Measurements from ENCODE around the gene PIGU. TPM values are rescaled to one million over a fixed set of nuclear protein-coding genes. Genes with fewer than 3 reads are reported as not detected.

PIGU gene
- total and polyA plus RNA-seq, 9 of the 15 experiments (the other 6 are each of a cell fraction or from before 2014, with no cell fraction given), result 6.5 to 100 (median 28.1) TPM

GRCh38 chr20:34704177-34705007, 27.5 kb upstream of the PIGU start, which contains the start of gene TP53INP2 (continued):
- TF ChIP-seq ZNF584 (CRISPR knock-in tag; IDR thresholded peaks at IDR 0.05; ENCODE audit: low read depth) (0 out of 2 replicates have a peak, but pooled peaks have one; percentile 66), TAF1 (IDR thresholded peaks at IDR 0.05; ENCODE audit: control insufficient read depth, extremely low read depth, insufficient read depth, low read length, severe bottlenecking) (peak; percentile 11), NR2C2 (CRISPR knock-in tag; IDR thresholded peaks at IDR 0.05) (no peak), NR2C2 (tag; IDR thresholded peaks at IDR 0.05) (peak; percentile 86), ZNF778 (CRISPR knock-in tag; IDR thresholded peaks at IDR 0.05) (no peak), RBFOX2 (IDR thresholded peaks at IDR 0.05; ENCODE audit: low read depth, low read length) (peak; percentile 78)

DNA sequence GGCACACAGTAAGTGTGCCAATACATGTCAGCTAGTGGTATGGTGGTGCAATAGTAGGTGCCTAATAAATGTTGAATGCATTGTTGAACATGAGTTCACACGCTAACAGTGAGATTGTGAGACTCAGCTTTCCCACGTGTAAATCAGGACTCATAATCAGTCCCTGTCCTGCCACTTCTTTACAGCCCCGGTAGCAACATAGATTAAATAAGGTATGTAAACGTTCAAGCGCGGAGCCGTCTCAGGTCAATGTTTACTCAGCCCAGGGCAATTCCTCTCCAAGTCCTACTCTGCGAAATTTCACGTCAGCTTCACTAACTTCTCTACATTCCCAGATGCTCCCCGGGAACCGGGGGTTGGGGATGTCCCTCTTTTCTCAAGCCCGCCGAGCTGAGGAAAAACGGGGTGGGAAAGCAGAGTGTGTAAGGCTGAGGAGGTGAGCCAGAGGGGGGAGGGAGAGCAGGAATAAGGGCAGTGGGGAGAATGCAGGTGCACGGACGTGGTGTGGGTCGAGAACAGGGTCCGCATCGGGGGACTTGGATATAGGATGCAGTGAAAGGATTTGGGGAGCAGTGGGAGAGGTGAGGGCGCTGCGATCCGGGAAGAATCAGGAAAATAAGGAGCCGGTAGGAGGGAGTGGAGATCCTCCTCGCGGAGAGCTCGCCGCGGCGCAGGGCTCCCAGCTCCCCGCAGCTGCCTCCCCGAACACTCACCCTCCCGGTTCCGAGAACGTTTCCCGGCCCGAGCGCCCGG, 26.7 kb upstream of the PIGU start:
- intact Hi-C loops (cut with micrococcal nuclease), result loop anchor here (1.0 kb wide), 1 partner anchor 166 kb away; no protein-coding TSS in a partner anchor
- WGBS (ENCODE audit: insufficient coverage, low coverage, missing lambda C conversion rate), result under 1% methylated on average over 38 of the region's 38 CpGs
- Histone ChIP-seq H3K9me1 (ENCODE audit: control insufficient read depth, insufficient read depth, low read length) (no peaks in the 10 kb centered on the region), H3K9me3 (replicated peaks; ENCODE audit: control insufficient read depth, insufficient read depth, low read depth, low read length) (no peaks in the 10 kb centered on the region), H3K36me3 (ENCODE audit: control insufficient read depth, insufficient read depth, low read length) (no peaks in the 10 kb centered on the region), H4K20me1 (replicated peaks; ENCODE audit: control insufficient read depth, insufficient read depth, low read length) (no peaks in the 10 kb centered on the region), H2AFZ (ENCODE audit: low read depth, low read length) (peak overlapping the region; percentile 84), H3K27ac (ENCODE audit: extremely low read depth, low read depth, low read length) (peak overlapping the region; percentile 92; the same call in 2 of the 3 replicates), H3K27me3 (ENCODE audit: control insufficient read depth in 2 of 2, insufficient read depth in 2 of 2, low read length in 2 of 2) (no peaks in the 10 kb centered on the region), H3K4me1 (replicated peaks in 1 of 2; ENCODE audit: control insufficient read depth in 2 of 2, insufficient read depth in 2 of 2, low read length in 2 of 2) (peaks cover 16 to 20% of the 10 kb centered on the region in 2 experiments), H3K4me3 (peak overlapping the region; percentile 92), H3K9ac (ENCODE audit: insufficient read depth in 1 of 2, low read depth in 2 of 2, low read length in 2 of 2) (peak overlapping the region; percentile 60 to 87), H3K79me2 (ENCODE audit: control insufficient read depth, insufficient read depth, low read length) (no peaks in the 10 kb centered on the region), H3K4me2 (ENCODE audit: insufficient read depth, low read length) (peak overlapping the region; percentile 90)
- DNase-seq (ENCODE audit: extremely low read depth in 1 of 4, low spot score in 3 of 4) (peak in 3 of 4 experiments; percentile 35 to 37 (median 36)), FAIRE-seq (peak; percentile 29), ATAC-seq (peak; percentile 33)
- ChIA-PET POLR2A (interaction anchor here (0.6 to 1.8 kb wide), 7 partner anchors 10 to 391 kb away, joined by 3 to 14 read pairs (median 4); partner anchors contain the start of gene DYNLRB1), CTCF (ENCODE audit: low intra/inter-chr PET ratio) (no interaction called here)
- no TSS peak for BruUV-seq (replicated peaks)
- in situ Hi-C loops (cut with MboI), result loop anchor here (10.0 kb wide), 2 partner anchors 169 to 389 kb away; no protein-coding TSS in a partner anchor
- peak in 1 of 2 experiments; percentile 84; a peak in 2 of 4 replicates for TF ChIP-seq MLLT1 (IDR thresholded peaks at IDR 0.05)
- peak; percentile 57; the same call in 1 of the 2 replicates for TF ChIP-seq SMARCA4 (IDR thresholded peaks at IDR 0.05)
- TF ChIP-seq MAZ (CRISPR knock-in tag; conservative IDR thresholded peaks at IDR 0.05 in 1 of 2, IDR thresholded peaks at IDR 0.05 in 1 of 2), result peak; percentile 28 to 57; a peak in 3 of 4 replicates
- TF ChIP-seq RBBP5 (IDR thresholded peaks at IDR 0.05; ENCODE audit: borderline replicate concordance, insufficient read depth, low read length, poor library complexity, severe bottlenecking), result peak; percentile 20
- TF ChIP-seq, protein P1, sequence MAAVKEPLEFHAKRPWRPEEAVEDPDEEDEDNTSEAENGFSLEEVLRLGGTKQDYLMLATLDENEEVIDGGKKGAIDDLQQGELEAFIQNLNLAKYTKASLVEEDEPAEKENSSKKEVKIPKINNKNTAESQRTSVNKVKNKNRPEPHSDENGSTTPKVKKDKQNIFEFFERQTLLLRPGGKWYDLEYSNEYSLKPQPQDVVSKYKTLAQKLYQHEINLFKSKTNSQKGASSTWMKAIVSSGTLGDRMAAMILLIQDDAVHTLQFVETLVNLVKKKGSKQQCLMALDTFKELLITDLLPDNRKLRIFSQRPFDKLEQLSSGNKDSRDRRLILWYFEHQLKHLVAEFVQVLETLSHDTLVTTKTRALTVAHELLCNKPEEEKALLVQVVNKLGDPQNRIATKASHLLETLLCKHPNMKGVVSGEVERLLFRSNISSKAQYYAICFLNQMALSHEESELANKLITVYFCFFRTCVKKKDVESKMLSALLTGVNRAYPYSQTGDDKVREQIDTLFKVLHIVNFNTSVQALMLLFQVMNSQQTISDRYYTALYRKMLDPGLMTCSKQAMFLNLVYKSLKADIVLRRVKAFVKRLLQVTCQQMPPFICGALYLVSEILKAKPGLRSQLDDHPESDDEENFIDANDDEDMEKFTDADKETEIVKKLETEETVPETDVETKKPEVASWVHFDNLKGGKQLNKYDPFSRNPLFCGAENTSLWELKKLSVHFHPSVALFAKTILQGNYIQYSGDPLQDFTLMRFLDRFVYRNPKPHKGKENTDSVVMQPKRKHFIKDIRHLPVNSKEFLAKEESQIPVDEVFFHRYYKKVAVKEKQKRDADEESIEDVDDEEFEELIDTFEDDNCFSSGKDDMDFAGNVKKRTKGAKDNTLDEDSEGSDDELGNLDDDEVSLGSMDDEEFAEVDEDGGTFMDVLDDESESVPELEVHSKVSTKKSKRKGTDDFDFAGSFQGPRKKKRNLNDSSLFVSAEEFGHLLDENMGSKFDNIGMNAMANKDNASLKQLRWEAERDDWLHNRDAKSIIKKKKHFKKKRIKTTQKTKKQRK (IDR thresholded peaks at IDR 0.05; ENCODE audit: borderline replicate concordance, low read depth, low read length), result no peak
- TF ChIP-seq SMARCE1 (IDR thresholded peaks at IDR 0.05), result peak; percentile 59; the same call in 1 of the 2 replicates

Data from K562 (cell line).